Endodermal cell (in vitro differentiated cells): ENCODE measurements around the gene PTTG1. TPM values are rescaled to one million over a fixed set of nuclear protein-coding genes. Genes with fewer than 3 reads are reported as not detected.

Source experiments
- DNase-seq: peaks from one replicate; pipeline ENCODE4 v3.0.0-alpha.2; 2017
- H3K27ac ChIP-seq: 2 replicates; pipeline ENCODE4 v1.5.1; 2013; ENCODE audit warnings: mild to moderate bottlenecking, low read depth, low read length, moderate library complexity
- H3K27me3 ChIP-seq: 2 replicates; pipeline ENCODE4 v1.6.1; 2013; ENCODE audit warnings: mild to moderate bottlenecking, low read length, moderate library complexity; ENCODE audit not compliant: insufficient read depth, control insufficient read depth, poor library complexity, severe bottlenecking
- H3K36me3 ChIP-seq: 2 replicates; pipeline ENCODE4 v1.7.0; 2013; ENCODE audit warnings: mild to moderate bottlenecking, low read length, moderate library complexity; ENCODE audit not compliant: control insufficient read depth, insufficient read depth
- H3K4me1 ChIP-seq: one replicate; pipeline ENCODE4 v1.7.0; 2013; ENCODE audit warnings: low read length; ENCODE audit not compliant: control insufficient read depth, insufficient read depth
- H3K4me3 ChIP-seq: 2 replicates; pipeline ENCODE4 v1.5.1; 2013; ENCODE audit warnings: mild to moderate bottlenecking, low read length, moderate library complexity
- H3K9ac ChIP-seq: 2 replicates; pipeline ENCODE4 v1.6.1; 2013; ENCODE audit warnings: mild to moderate bottlenecking, low read length, moderate library complexity; ENCODE audit not compliant: poor library complexity, severe bottlenecking; ENCODE audit errors: extremely low read depth
- H3K9me3 ChIP-seq: 2 replicates; pipeline ENCODE4 v1.6.1; 2013; ENCODE audit warnings: mild to moderate bottlenecking, low read length, moderate library complexity; ENCODE audit not compliant: control insufficient read depth
- H3K27ac Mint-ChIP-seq: 2 replicates; pipeline ENCODE4 v1.8.0; 2020; ENCODE audit warnings: mixed read lengths
- H3K27me3 Mint-ChIP-seq: 2 replicates; pipeline ENCODE4 v1.8.0; 2021; ENCODE audit warnings: mild to moderate bottlenecking, mixed read lengths; ENCODE audit not compliant: insufficient read depth
- H3K36me3 Mint-ChIP-seq: 2 replicates; pipeline ENCODE4 v1.8.0; 2020; ENCODE audit warnings: low read depth, mixed read lengths
- H3K4me1 Mint-ChIP-seq: 2 replicates; pipeline ENCODE4 v1.8.0; 2020; ENCODE audit warnings: mixed read lengths
- H3K4me3 Mint-ChIP-seq: 2 replicates; pipeline ENCODE4 v1.8.0; 2020; ENCODE audit warnings: mild to moderate bottlenecking, moderate library complexity, mixed read lengths
- H3K9me3 Mint-ChIP-seq: 2 replicates; pipeline ENCODE4 v1.8.0; 2020; ENCODE audit warnings: mild to moderate bottlenecking, mixed read lengths
- WGBS, 2 experiments: methylation state at CpG; one replicate each; pipeline versions ENCODE4 v1.1.5 to v1.1.7; 2013; ENCODE audit warnings: missing lambda C conversion rate in 2 of 2, mixed read lengths in 1 of 2; ENCODE audit not compliant: insufficient coverage in 1 of 2, insufficient read length in 1 of 2; 5-methylcytosine and 5-hydroxymethylcytosine counted together
- total RNA-seq, 2 donors: library from RNA; stranded (reverse); fragmentation: NEBNext Ultra II Directional in 1 of 2; extraction: Animal tissue kit (Norgen Biotek cat#: 25700) in 1 of 2; gene quantifications; 2 replicates in 1 of 2; 3 replicates in 1 of 2; pipeline ENCODE4 v1.2.1, GENCODE V29; 2021
- TF ChIP-seq, protein P1 (sequence below): fragments of 200-600 bp; sonication (generic); conservative IDR thresholded peaks from 2 replicates; pipeline ENCODE4 v1.5.0; 2021; ENCODE audit warnings: antibody characterized with exemption, mild to moderate bottlenecking

Gene PTTG1
- total RNA-seq, 2 donors from 2014 or later: 121 to 162 TPM

DNA sequence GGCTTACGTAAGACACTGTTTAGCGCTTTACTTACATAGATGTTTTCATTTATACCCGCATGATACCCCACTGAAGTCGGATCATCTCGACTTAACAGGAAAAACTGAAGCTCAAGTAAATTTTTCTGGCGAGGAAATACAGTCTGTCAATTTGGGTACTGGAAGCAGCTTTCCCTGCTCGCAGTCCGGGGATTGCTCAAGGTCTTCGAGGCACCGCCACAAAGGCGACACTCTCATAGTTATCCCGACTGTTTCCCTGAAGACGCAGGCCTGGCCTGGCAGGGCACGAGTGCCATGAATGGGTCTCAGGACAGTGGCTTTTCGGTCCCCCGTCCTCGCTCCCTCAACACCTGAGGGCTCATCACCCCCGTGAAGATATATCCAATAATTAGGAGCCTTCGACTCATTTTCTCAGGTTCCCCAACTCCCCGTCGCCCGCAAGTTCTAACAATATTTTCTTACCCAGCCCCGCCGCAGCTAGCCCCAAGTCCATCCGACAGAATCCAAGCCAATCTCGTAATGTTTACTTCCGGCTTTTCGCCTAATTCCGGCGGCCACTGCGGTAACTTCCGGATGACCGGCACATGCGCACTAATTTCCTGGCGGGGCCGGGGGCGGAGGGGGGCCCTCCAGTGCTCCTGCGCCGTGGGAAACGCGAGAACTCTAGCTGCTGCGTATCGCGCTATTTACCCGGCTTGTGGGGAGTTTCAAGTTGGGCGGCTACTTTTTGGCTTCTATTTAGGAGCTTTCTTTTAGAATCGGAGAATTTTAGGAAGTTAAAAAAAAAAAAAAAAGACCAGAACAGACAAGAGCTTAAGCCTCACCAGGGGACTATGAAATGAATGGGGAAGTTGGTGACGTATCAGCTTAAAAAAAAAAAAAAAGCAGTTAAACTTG lies 2.8 kb upstream of the PTTG1 start, which contains the start of gene SLU7:
SLU7 (minus strand) TSS at position 521 of the 897 bp plus-strand sequence. CDS start 3,787 bp downstream, outside the sequence.
- Mint-ChIP-seq H3K4me1 (peaks cover 41% of the 10 kb centered on the region), H3K36me3 (peaks cover 5% of the 10 kb centered on the region), H3K27me3 (no peaks in the 10 kb centered on the region), H3K27ac (peak within 1 kb of the TSS; percentile 98), H3K9me3 (no peaks in the 10 kb centered on the region), H3K4me3 (peak within 1 kb of the TSS; percentile 95)
- Histone ChIP-seq H3K9me3 (no peaks in the 10 kb centered on the region), H3K36me3 (peaks cover 14% of the 10 kb centered on the region), H3K27me3 (no peaks in the 10 kb centered on the region), H3K4me1 (peaks cover 12% of the 10 kb centered on the region), H3K4me3 (peak within 1 kb of the TSS; percentile 91), H3K27ac (peak within 1 kb of the TSS; percentile 76), H3K9ac (peak within 1 kb of the TSS; percentile 94)
- TF ChIP-seq, protein P1, sequence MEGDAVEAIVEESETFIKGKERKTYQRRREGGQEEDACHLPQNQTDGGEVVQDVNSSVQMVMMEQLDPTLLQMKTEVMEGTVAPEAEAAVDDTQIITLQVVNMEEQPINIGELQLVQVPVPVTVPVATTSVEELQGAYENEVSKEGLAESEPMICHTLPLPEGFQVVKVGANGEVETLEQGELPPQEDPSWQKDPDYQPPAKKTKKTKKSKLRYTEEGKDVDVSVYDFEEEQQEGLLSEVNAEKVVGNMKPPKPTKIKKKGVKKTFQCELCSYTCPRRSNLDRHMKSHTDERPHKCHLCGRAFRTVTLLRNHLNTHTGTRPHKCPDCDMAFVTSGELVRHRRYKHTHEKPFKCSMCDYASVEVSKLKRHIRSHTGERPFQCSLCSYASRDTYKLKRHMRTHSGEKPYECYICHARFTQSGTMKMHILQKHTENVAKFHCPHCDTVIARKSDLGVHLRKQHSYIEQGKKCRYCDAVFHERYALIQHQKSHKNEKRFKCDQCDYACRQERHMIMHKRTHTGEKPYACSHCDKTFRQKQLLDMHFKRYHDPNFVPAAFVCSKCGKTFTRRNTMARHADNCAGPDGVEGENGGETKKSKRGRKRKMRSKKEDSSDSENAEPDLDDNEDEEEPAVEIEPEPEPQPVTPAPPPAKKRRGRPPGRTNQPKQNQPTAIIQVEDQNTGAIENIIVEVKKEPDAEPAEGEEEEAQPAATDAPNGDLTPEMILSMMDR: no peak
- 0 to 1% methylated on average over 25 to 48 of the region's 48 CpGs for WGBS, 2 experiments
- peak; percentile 97 for DNase-seq

DNA sequence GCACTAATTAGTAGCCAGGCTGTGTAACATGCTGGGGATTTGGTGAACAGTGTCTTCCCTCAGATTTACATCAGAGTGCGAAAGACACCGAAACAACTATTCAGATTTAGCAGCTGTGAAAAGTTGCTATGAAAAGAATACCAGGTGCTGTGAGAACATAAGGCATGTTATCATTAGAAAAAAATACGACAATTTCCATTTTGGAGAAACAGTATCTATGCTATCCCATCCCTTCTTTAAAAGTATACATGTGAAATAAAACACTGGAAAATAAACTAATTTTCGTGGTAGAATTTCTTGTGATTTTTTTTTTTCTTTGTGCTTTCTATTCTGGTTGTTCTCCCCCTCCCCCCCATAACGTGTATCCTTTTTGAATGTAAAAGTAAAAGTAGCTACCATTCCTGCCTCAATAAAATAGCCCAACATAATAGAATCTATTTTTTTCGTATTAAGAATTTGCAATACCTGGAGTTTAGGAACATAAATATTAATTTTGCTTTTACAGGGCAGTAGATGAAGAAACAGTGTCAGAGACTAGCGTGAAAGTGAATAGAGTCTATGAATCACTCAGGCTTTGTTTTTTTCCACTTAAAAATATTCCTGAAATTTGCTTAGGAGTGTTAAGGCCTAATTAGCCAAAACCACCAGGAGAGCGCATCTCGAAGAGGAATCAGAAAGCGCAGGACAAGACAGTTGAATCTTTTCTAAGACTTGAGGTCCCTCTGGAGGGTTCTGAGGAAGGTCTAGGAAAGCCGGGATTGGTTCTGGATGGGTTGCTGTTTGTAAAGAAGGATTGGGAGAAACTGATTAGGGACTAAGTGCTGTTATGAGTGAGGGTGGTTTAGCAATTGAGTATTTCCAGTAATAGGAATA lies 2.0 kb upstream of the PTTG1 start:
- Histone ChIP-seq H3K27ac (peak overlapping the region; percentile 76), H3K4me1 (peaks cover 14% of the 10 kb centered on the region), H3K4me3 (peak overlapping the region; percentile 91), H3K9me3 (no peaks in the 10 kb centered on the region), H3K27me3 (no peaks in the 10 kb centered on the region), H3K9ac (peak overlapping the region; percentile 94), H3K36me3 (peaks cover 14% of the 10 kb centered on the region)
- peaks cover 50% of the 10 kb centered on the region for H3K4me1 Mint-ChIP-seq
- DNase-seq: no peak
- no peaks in the 10 kb centered on the region for H3K27me3 Mint-ChIP-seq
- whole genome bisulfite sequencing, 2 experiments: 58 to 61% methylated on average over 9 of the region's 11 CpGs
- no peaks in the 10 kb centered on the region for H3K9me3 Mint-ChIP-seq
- peak overlapping the region; percentile 95 for H3K4me3 Mint-ChIP-seq
- peaks cover 8% of the 10 kb centered on the region for H3K36me3 Mint-ChIP-seq
- peak overlapping the region; percentile 98 for H3K27ac Mint-ChIP-seq
- TF ChIP-seq, protein P1: no peak

DNA sequence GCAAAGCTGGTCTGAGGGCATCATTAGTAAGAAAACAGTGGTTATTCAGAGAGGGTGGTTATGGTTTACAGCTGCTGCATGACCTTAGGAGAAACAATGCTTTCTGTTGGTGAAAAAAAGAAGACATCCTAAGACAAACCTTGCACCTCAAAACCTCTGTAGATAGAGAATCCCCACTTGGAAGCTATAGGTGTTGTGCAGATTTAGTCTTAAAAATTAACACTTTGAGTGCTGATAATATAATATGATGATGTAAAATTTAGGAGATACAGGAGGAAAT lies 1.4 kb upstream of the PTTG1 start:
- H3K27ac Mint-ChIP-seq: peak overlapping the region; percentile 98
- peak overlapping the region; percentile 95 for H3K4me3 Mint-ChIP-seq
- H3K36me3 Mint-ChIP-seq: peaks cover 6% of the 10 kb centered on the region

More for the DNA sequence above, 1.4 kb upstream of the PTTG1 start:
- Histone ChIP-seq H3K27ac (no peak overlapping the region), H3K4me3 (no peak overlapping the region), H3K36me3 (peaks cover 9% of the 10 kb centered on the region), H3K4me1 (peaks cover 15% of the 10 kb centered on the region), H3K9me3 (no peaks in the 10 kb centered on the region), H3K9ac (no peak overlapping the region), H3K27me3 (no peaks in the 10 kb centered on the region)
- Mint-ChIP-seq H3K4me1 (peaks cover 56% of the 10 kb centered on the region), H3K27me3 (no peaks in the 10 kb centered on the region), H3K9me3 (no peaks in the 10 kb centered on the region)
- TF ChIP-seq, protein P1: no peak
- DNase-seq: no peak
